Measurements from ENCODE around the gene OCEL1. TPM values are rescaled to one million over a fixed set of nuclear protein-coding genes. Genes with fewer than 3 reads are reported as not detected.

Gene OCEL1
- total RNA-seq, 2 donors from 2014 or later = 21.6 to 26.2 TPM

GRCh38 chr19:17202249-17202648 is 23.8 kb upstream of the OCEL1 start:
- Histone ChIP-seq H3K27me3 (replicated peaks; ENCODE audit: insufficient read depth) (no peaks in the 10 kb centered on the region), H3K9me3 (no peaks in the 10 kb centered on the region), H3K36me3 (peaks cover 4 to 32% of the 10 kb centered on the region in 2 donors), H3K4me1 (replicated peaks) (no peaks in the 10 kb centered on the region), H3K4me3 (no peak overlapping the region), H3K27ac (no peak overlapping the region)
- no peak for TF ChIP-seq POLR2A (IDR thresholded peaks at IDR 0.05)
- WGBS = 84% methylated on average over 9 of the region's 9 CpGs
- intact Hi-C loops (cut with DNase I) = no loop called here
- no peak for DNase-seq (ENCODE audit: low spot score)

DNA sequence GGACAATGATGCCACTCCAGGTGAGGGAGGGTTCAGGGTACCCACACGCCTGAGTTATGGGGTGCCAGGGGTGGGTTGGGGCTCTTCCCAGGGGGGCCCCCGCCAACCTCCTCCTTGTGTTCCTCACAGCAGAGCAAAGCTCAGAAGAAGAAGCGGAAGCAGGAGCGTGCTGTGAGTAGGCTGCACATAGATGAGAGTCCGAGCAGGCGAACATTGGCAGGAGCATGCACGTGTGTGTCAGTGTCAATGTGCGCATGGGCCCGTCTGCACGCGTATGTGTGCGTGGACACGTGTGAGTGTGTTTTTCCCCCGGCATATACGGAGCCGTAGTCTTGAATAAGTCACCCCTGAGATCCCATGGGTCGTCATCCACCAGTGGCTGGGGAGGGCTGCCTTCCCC is 23.3 kb upstream of the OCEL1 start:
- TF ChIP-seq, protein P1, sequence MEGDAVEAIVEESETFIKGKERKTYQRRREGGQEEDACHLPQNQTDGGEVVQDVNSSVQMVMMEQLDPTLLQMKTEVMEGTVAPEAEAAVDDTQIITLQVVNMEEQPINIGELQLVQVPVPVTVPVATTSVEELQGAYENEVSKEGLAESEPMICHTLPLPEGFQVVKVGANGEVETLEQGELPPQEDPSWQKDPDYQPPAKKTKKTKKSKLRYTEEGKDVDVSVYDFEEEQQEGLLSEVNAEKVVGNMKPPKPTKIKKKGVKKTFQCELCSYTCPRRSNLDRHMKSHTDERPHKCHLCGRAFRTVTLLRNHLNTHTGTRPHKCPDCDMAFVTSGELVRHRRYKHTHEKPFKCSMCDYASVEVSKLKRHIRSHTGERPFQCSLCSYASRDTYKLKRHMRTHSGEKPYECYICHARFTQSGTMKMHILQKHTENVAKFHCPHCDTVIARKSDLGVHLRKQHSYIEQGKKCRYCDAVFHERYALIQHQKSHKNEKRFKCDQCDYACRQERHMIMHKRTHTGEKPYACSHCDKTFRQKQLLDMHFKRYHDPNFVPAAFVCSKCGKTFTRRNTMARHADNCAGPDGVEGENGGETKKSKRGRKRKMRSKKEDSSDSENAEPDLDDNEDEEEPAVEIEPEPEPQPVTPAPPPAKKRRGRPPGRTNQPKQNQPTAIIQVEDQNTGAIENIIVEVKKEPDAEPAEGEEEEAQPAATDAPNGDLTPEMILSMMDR (IDR thresholded peaks at IDR 0.05) = no peak
- TF ChIP-seq POLR2AphosphoS5 (IDR thresholded peaks at IDR 0.05) (no peak), POLR2A (IDR thresholded peaks at IDR 0.05) (no peak)
- no peak overlapping the region for H3K4me3 ChIP-seq
- DNase-seq (ENCODE audit: low spot score) = no peak
- no peaks in the 10 kb centered on the region for H3K9me3 ChIP-seq
- H3K27ac ChIP-seq = no peak overlapping the region
- no peaks in the 10 kb centered on the region for H3K4me1 ChIP-seq (replicated peaks)
- peaks cover 4 to 30% of the 10 kb centered on the region in 2 donors for H3K36me3 ChIP-seq
- H3K27me3 ChIP-seq (replicated peaks; ENCODE audit: insufficient read depth) = no peaks in the 10 kb centered on the region
- intact Hi-C loops (cut with DNase I) = no loop called here
- 95% methylated on average over 17 of the region's 17 CpGs for WGBS

DNA sequence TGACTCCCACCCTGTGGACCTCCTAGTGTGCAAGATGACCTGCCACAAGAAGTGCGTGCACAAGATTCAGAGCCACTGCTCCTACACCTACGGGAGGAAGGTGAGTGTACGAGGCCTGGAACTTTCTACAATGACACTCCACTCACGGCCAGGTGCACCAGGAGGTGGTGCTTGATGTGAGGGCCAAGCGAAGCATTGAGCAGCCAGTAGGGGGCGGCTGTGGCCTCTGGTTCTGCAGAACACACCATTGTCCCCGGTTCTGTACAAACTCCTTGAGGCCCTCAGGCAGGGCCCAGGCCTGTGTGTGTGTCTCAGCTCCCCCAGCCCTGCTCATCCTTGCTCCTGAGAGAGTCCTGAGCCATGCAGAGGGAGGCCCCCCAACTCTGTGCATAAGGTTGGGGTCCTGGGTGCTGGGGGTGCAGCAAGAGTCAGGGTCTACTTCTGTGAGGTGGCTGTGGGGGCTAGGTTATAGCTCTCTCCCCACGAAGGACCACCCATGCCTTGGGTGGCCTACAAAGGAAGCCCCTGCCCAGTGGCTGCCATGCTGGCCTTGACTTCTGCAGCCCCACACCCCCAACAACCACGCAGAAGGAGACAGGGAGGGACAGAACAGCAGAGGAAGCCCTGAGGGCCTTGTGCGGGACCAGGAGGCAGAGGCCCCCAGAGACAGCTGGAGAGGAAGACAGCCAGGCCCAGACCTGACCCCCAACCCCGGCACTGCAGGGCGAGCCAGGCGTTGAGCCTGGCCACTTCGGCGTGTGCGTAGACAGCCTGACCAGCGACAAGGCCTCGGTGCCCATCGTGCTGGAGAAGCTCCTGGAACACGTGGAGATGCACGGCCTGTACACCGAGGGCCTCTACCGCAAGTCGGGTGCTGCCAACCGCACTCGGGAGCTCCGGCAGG is 20.5 kb upstream of the OCEL1 start:
- intact Hi-C loops (cut with DNase I) = loop anchor here (5.0 kb wide), 1 partner anchor 77 kb away; the partner anchor contains the start of gene ANKLE1
- no peaks in the 10 kb centered on the region for H3K4me1 ChIP-seq (replicated peaks)
- TF ChIP-seq POLR2A (IDR thresholded peaks at IDR 0.05) = no peak
- peak; percentile 10 for TF ChIP-seq POLR2AphosphoS5 (IDR thresholded peaks at IDR 0.05)
- TF ChIP-seq, protein P1 (IDR thresholded peaks at IDR 0.05) = peak in 3 of 4 experiments; percentile 45 to 72 (median 71)
- no peak overlapping the region for H3K27ac ChIP-seq
- no peaks in the 10 kb centered on the region for H3K27me3 ChIP-seq (replicated peaks; ENCODE audit: insufficient read depth)
- peaks cover 4 to 18% of the 10 kb centered on the region in 2 donors for H3K36me3 ChIP-seq
- peak; percentile 46 for DNase-seq (ENCODE audit: low spot score)
- H3K4me3 ChIP-seq = no peak overlapping the region
- H3K9me3 ChIP-seq = no peaks in the 10 kb centered on the region
- WGBS = 72% methylated on average over 17 of the region's 27 CpGs

- TF ChIP-seq POLR2AphosphoS5 (IDR thresholded peaks at IDR 0.05) = no peak
- no peak for TF ChIP-seq POLR2A (IDR thresholded peaks at IDR 0.05)
- TF ChIP-seq, protein P1 (IDR thresholded peaks at IDR 0.05) = no peak
- H3K36me3 ChIP-seq = peaks cover 3 to 5% of the 10 kb centered on the region in 2 donors
- no peak overlapping the region for H3K4me3 ChIP-seq
- no peak overlapping the region for H3K27ac ChIP-seq
- WGBS = 95% methylated on average over 24 of the region's 25 CpGs
- no peaks in the 10 kb centered on the region for H3K27me3 ChIP-seq (replicated peaks; ENCODE audit: insufficient read depth)
- no peaks in the 10 kb centered on the region for H3K9me3 ChIP-seq
- intact Hi-C loops (cut with DNase I) = loop anchor here (5.0 kb wide), 1 partner anchor 75 kb away; the partner anchor contains the start of gene ANKLE1
- H3K4me1 ChIP-seq (replicated peaks) = no peaks in the 10 kb centered on the region
- DNase-seq (ENCODE audit: low spot score) = no peak
These were observed 19.1 kb upstream of the OCEL1 start for GRCh38 chr19:17206736-17207581.
